Erythroblast (primary cell): ENCODE measurements around the gene SLC39A9.

Experiments
- GATA1 ChIP-seq: IDR thresholded peaks from 2 replicates; pipeline ENCODE4 v1.6.1; 2011; ENCODE audit warnings: low read depth, mild to moderate bottlenecking, control low read depth, low read length, moderate library complexity
- POLR2A ChIP-seq: IDR thresholded peaks from 2 replicates; pipeline ENCODE4 v1.6.1; 2011; ENCODE audit warnings: mild to moderate bottlenecking, low read length

- TF ChIP-seq POLR2A (no peak), GATA1 (no peak)
These were observed 88.7 kb downstream of the SLC39A9 start for GRCh38 chr14:69487226-69487625.
